Inferior parietal cortex (tissue), 1 donor: ENCODE measurements around the gene THAP12.
"Not testable (repeated sequence)": the region's sequence is repeated elsewhere in the genome, so short reads cannot be mapped to it uniquely, and the experiment has no call there.

Source experiments
- DNase-seq: peaks from one replicate; pipeline ENCODE4 v3.0.0-alpha.2; 2016; ENCODE audit errors: extremely low spot score

THAP12 gene, protein sequence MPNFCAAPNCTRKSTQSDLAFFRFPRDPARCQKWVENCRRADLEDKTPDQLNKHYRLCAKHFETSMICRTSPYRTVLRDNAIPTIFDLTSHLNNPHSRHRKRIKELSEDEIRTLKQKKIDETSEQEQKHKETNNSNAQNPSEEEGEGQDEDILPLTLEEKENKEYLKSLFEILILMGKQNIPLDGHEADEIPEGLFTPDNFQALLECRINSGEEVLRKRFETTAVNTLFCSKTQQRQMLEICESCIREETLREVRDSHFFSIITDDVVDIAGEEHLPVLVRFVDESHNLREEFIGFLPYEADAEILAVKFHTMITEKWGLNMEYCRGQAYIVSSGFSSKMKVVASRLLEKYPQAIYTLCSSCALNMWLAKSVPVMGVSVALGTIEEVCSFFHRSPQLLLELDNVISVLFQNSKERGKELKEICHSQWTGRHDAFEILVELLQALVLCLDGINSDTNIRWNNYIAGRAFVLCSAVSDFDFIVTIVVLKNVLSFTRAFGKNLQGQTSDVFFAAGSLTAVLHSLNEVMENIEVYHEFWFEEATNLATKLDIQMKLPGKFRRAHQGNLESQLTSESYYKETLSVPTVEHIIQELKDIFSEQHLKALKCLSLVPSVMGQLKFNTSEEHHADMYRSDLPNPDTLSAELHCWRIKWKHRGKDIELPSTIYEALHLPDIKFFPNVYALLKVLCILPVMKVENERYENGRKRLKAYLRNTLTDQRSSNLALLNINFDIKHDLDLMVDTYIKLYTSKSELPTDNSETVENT

GRCh38 chr11:76380977-76381719 is at the start of gene THAP12, which contains the start of gene GVQW3:
TSS of gene THAP12 (minus strand) at chr11:76381132. CDS start at chr11:76380836, 296 bp downstream.
TSS of gene GVQW3 (plus strand) at chr11:76381323. CDS start at chr11:76381829, 506 bp downstream.
- DNase-seq = peak; percentile 97

DNA sequence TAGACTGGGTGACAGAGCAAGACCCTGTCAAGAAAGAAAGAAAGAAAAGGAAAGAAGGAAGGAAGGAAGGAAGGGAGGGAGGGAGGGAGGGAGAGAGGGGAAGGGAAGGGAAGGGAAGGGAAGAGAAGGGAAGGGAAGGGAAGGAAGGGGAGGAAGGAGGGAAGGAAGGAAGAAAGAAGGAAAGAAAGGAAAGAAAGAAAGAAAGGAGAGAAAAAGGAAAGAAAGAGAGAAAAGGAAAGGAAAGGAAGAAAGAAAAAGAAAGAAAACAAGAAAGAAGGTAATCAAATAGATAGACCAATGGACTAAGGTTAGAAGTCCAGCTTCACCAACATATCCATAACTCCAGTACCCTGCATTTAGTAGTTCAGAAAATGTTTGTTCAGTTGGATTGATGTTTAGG is 45.7 kb upstream of the THAP12 start:
- no peak for DNase-seq

DNA sequence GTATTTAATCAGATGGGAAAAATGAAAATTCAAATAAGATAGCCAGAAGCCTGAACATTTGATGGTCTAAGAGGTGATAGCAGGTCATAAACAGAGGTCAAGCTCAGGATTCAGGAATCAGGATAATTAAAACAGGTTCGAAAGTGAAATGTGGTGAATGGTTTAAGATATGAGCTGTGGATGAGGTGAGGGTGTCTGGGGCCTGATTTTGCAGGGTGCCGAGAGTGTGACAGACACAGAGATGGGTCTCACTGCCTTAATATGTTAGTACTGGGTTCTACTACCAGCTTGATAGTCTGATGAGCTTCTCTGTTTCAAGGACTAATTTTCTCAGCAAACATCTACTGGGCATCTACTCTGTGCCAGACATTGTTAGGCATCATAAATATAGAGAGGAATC is 44.0 kb upstream of the THAP12 start:
- DNase-seq = no peak

DNA sequence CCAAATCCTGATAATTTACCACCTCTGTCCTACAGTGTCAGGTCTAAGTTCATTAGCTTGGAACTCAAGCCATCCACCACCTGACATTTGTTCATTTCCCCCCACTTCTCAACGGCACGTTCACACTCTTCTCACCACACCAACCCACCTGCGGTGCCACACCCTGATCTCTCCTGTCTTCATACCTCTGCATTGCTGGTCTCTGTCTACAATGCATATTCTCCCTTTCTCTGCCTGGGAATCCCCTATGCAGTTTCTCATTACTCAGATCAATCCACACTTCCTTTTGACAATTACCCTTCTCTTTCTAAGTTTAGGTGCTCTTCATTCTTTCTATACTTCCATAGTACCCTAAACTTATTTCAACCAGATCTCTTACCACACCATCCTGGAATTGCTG is 43.4 kb upstream of the THAP12 start:
- no peak for DNase-seq

GRCh38 chr11:76419896-76420295 is 39.0 kb upstream of the THAP12 start:
- no peak for DNase-seq

DNA sequence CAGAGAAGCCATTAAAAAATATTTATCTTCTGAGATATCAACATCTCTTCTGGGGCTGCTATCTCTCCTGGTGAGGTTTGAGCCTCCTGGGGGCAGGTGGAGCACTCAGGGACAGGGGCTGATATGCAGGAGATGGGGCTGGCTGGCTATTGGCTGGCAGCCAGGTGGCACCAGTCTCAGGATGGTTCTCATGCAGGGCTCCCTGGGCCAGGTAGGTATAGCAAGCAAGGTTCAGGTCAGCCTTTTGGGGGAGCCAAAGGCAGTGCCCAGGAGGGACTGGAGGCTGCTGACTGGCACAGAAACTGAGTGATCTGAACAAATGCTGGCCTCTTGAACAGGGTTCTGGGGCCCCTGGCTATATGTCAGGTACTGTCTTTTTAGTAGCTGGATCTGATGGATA is 34.1 kb upstream of the THAP12 start:
- no peak for DNase-seq

- no peak for DNase-seq
Observed at GRCh38 chr11:76410851-76411357, 30.0 kb upstream of the THAP12 start.

DNA sequence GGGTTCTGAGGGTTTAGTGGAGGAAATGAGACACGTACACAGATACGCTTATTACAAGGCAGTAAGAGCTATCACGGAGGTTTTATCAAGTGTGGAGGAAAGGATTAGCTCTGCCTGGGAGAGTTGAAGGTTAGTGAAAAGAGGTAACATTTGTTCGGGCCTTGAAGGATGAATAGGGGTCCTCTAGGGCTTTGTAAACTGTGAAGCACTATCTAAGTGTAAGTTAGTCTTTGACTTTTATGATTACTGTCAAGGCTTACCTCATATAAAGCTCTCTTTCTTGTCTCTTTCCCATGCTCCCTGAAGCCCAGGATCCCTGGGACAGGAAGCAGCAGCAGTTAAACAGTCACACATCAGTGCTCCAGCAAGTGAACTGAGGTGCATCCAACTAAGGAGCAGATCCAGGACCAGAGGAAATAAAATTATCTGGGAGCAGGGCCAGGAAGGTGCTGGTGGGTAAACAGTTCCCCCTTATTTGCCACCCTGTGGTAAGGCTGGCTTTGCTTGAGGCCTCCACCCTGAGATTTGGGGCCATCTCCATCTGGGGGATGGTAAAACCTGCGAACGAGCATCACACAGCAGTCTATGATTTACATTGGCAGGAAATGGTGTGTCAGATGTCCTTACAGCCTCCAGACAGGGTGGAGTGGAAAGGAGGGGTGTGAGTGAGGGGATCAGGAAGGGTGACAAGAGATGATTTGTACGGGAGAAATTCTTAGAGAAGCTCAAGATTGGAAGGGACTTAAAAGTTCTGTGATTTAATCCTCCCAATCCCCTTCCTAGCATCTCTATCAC is 27.4 kb upstream of the THAP12 start:
- no peak for DNase-seq

GRCh38 chr11:76406359-76406758 is 25.4 kb upstream of the THAP12 start:
- no peak for DNase-seq

- not testable (repeated sequence) for DNase-seq
Observed at GRCh38 chr11:76401484-76401883, 20.6 kb upstream of the THAP12 start.

- DNase-seq = no peak
Observed at GRCh38 chr11:76400967-76401366, 20.0 kb upstream of the THAP12 start.

DNA sequence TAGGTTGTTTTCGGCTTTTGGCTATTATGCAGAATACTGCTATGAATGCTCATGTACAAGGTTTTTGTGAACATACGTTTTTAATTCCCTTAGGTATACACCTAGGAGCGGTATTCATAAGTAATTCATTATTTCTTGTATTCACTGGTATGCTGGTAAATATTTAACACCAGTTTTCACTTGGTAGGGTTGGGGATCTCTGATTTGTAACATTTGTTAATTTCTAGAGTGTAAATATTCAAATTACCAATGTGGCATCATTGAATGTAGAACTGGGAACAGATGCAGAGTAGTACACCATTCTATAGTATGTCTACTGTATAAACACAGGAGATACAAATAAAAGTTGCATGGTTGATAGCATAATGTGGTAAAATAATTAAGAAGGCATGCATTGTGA is 16.5 kb upstream of the THAP12 start:
- no peak for DNase-seq

DNA sequence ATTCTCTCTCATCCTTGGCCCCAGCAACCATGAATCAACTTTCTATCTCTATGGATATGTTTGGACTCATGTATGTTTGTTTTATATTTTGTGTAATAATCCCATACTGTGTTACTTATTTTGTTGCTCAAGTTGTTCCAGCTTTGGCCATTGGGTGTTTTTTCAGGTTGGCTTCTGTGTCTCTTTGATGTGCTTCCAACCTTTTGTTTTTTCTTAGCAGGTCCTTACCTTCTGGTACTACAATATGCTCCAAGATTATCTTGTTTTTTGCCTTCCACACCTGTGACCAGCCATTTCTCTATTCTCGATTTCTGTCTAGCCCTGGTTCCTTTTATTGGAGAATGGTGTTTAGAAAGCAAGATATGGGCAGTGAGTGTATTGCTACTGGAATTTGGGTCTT is 14.4 kb upstream of the THAP12 start:
- no peak for DNase-seq

DNA sequence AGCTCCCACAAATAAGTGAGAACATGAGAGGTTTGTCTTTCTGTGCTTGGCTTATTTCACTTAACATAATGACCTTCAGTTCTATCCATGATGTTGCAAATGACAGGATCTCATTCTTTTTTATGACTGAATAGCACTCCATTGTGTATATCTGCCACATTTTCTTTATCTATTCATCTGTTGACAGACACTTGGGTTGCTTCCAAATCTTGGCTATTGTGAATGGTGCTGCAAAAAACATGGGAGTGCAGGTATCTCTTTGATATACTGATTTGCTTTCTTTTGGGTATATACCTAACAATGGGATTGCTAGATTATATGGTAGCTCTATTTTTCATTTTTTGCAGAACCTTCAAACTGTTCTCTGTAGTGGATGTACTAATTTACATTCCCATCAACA is 13.5 kb upstream of the THAP12 start:
- DNase-seq = no peak

DNA sequence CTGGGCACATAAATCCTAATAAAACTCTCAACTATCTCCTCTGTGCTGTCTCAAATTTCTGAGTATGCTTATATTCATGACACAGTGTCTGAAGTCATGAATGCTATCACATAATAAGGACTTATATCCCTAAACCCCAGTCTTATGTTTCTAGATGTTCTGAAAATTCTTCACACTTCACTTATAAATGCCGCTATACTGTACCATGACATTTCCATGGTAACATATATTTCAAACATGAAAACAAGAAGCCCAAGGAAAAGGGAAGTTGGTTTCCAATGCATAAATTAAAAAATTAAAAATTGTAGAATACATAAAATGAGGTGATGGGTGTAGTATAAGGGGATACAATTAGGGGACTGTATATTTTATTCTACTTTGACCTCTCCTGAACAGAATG is 11.9 kb upstream of the THAP12 start:
- DNase-seq = no peak

DNA sequence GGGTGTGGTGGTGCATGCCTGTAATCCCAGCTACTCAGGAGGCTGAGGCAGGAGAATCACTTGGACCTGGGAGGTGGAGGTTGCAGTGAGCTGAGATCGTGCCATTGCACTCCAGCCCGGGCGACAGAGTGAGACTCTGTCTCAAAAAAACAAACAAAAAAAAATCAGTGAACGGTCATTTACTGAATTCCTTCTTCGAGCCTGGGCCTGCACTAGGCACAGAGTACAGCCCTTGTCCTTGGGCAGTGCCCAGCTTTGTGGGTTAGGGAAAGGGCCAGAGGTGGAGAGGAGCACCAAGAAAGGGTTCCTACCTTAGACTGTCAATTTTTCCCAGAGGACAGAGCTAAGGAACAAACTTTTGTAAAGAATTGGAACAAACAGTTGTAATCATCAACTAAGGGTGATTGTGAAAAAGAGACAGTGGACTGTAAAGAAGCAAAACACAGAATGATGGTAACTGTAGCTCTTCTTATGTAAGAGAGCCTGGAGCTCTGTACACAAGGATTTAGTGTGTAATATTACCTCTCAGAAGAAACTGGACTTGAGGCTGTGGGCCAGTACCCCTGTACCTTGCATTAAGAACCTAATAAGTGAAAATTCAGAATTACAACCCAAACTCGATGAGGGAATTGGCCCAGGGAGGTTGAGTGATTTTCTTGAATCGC is 11.0 kb upstream of the THAP12 start:
- no peak for DNase-seq

DNA sequence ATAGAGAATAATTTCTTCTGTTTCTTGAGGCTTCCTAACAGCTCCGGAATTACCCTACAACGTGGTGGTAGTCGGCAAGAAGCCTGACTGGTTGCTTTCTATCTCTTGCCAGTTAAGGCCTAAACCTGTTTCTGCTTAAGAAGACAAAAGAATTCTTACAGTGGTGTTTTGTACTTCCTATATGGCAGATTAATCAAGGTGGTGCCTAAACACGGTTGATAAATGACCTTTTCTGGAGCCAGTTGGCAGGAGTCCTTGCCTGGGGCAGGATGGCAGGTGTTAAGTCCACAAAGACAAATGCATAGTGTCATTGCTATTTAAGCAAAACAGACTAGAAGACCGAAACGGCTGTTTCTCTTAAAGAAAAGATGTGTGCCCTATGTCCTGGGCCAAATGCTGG is 10.1 kb upstream of the THAP12 start:
- DNase-seq = no peak

DNA sequence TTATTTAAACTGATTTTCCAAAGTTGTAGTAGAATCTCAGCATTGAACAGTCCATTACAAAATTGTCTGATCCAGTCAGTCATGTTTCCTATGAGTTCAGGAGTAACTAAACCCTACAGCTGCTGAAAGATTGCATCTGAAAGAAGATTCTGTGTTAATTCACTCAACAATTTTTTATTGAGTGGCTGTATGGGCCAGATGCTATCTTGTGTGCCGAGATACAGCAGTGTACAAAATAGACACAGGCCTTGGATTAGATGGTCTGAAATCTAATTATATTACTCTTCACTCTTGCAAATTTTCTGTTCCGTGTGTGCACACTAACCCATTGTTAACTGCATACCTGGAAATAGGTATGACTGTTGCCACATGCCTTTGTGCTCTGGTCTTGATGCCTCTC is 7.5 kb upstream of the THAP12 start:
- no peak for DNase-seq

GRCh38 chr11:76385903-76386302 is 5.0 kb upstream of the THAP12 start:
- no peak for DNase-seq

GRCh38 chr11:76382209-76382608 is 1.3 kb upstream of the THAP12 start:
- DNase-seq = no peak
